Liver (tissue), 9 donors: ENCODE results near the gene AMBN. TPM values are rescaled to one million over a fixed set of nuclear protein-coding genes. Genes with fewer than 3 reads are reported as not detected.

Experiments used
- DNase-seq: peaks from one replicate; pipeline ENCODE4 v3.0.0-alpha.2; 2017; ENCODE audit warnings: low spot score
- H3K27ac ChIP-seq, 2 donors: one replicate each; pipeline ENCODE4 v1.7.0; 2013; ENCODE audit warnings: inconsistent platforms in 2 of 2, low read length in 2 of 2, control low read depth in 1 of 2, low read depth in 1 of 2, mild to moderate bottlenecking in 1 of 2
- H3K27me3 ChIP-seq, 4 donors: one replicate each; pipeline versions ENCODE4 v1.6.1 to v1.7.0; 2013; ENCODE audit warnings: low read length in 3 of 4, inconsistent platforms in 1 of 4, mild to moderate bottlenecking in 1 of 4, moderate library complexity in 1 of 4; ENCODE audit not compliant: control insufficient read depth in 4 of 4, insufficient read depth in 4 of 4
- H3K36me3 ChIP-seq, 4 donors: one replicate each; pipeline versions ENCODE4 v1.6.1 to v1.7.0; 2013; ENCODE audit warnings: low read length in 3 of 4, mild to moderate bottlenecking in 3 of 4, low read depth in 1 of 4, moderate library complexity in 1 of 4; ENCODE audit not compliant: control insufficient read depth in 4 of 4, insufficient read depth in 3 of 4
- H3K4me1 ChIP-seq, 4 donors: one replicate each; pipeline versions ENCODE4 v1.6.1 to v1.7.0; 2013; ENCODE audit warnings: low read length in 3 of 4, mild to moderate bottlenecking in 3 of 4, moderate library complexity in 1 of 4; ENCODE audit not compliant: control insufficient read depth in 4 of 4, insufficient read depth in 4 of 4
- H3K4me3 ChIP-seq, 3 donors: one replicate each; pipeline versions ENCODE4 v1.6.1 to v1.7.0; 2013; ENCODE audit warnings: low read length in 3 of 3, control low read depth in 1 of 3, low read depth in 1 of 3, mild to moderate bottlenecking in 1 of 3
- H3K9ac ChIP-seq, 2 donors: one replicate each; pipeline ENCODE4 v1.7.0; 2013; ENCODE audit warnings: low read length in 2 of 2, mild to moderate bottlenecking in 2 of 2, moderate library complexity in 2 of 2, control low read depth in 1 of 2, low read depth in 1 of 2
- H3K9me3 ChIP-seq, 4 donors: one replicate each; pipeline versions ENCODE4 v1.6.1 to v1.7.0; 2013; ENCODE audit warnings: low read length in 3 of 4; ENCODE audit not compliant: control insufficient read depth in 4 of 4
- ATF3 ChIP-seq: IDR thresholded peaks from 2 replicates; pipeline ENCODE4 v1.6.1; 2016; ENCODE audit warnings: antibody characterized with exemption
- FOXA1 ChIP-seq: IDR thresholded peaks from 2 replicates; pipeline ENCODE4 v1.6.1; 2016; ENCODE audit warnings: antibody characterized with exemption
- FOXA2 ChIP-seq: IDR thresholded peaks from 2 replicates; pipeline ENCODE4 v1.6.1; 2016; ENCODE audit warnings: antibody characterized with exemption
- GABPA ChIP-seq, 2 donors: IDR thresholded peaks in 1 of 2; conservative IDR thresholded peaks in 1 of 2; 2 replicates each; pipeline ENCODE4 v1.6.1; 2016; ENCODE audit warnings: antibody characterized with exemption in 2 of 2, mild to moderate bottlenecking in 1 of 2, moderate library complexity in 1 of 2
- HNF4A ChIP-seq, 2 donors: conservative IDR thresholded peaks; 2 replicates each; pipeline ENCODE4 v1.6.1; 2016; ENCODE audit warnings: antibody characterized with exemption in 2 of 2, mild to moderate bottlenecking in 2 of 2
- HNF4G ChIP-seq: IDR thresholded peaks from 2 replicates; pipeline ENCODE4 v1.6.1; 2016; ENCODE audit warnings: antibody characterized with exemption
- NR2F2 ChIP-seq: IDR thresholded peaks from 2 replicates; pipeline ENCODE4 v1.6.1; 2016; ENCODE audit warnings: antibody characterized with exemption
- RXRA ChIP-seq, 2 donors: IDR thresholded peaks; 2 replicates each; pipeline ENCODE4 v1.6.1; 2017 to 2018; ENCODE audit warnings: antibody characterized with exemption in 2 of 2, mild to moderate bottlenecking in 1 of 2
- SP1 ChIP-seq: IDR thresholded peaks from 2 replicates; pipeline ENCODE4 v1.6.1; 2018; ENCODE audit warnings: antibody characterized with exemption, mild to moderate bottlenecking
- TAF1 ChIP-seq: conservative IDR thresholded peaks from 2 replicates; pipeline ENCODE4 v1.6.1; 2016; ENCODE audit warnings: antibody characterized with exemption, mild to moderate bottlenecking
- YY1 ChIP-seq: IDR thresholded peaks from 2 replicates; pipeline ENCODE4 v1.6.1; 2016; ENCODE audit warnings: antibody characterized with exemption, mild to moderate bottlenecking
- ZBTB33 ChIP-seq: IDR thresholded peaks from 2 replicates; pipeline ENCODE4 v1.6.1; 2016; ENCODE audit warnings: antibody characterized with exemption
- WGBS: extraction: QIAGEN DNeasy Blood & Tissue Kit; methylation state at CpG from one replicate; pipeline ENCODE4 v1.1.7; 2013; 5-methylcytosine and 5-hydroxymethylcytosine counted together
- polyA plus RNA-seq, 2 donors: library from polyadenylated mRNA; stranded (reverse) in 1 of 2; unstranded in 1 of 2; fragments of 200-250 nt in 1 of 2; fragments of >200 nt in 1 of 2; fragmentation: Nextera tagmentation in 1 of 2; extraction: Ambion mirVana in 1 of 2; gene quantifications; one replicate each; pipeline versions ENCODE4 v1.2.1 to v1.2.3, GENCODE V29; 2013 to 2015
- total RNA-seq, 2 donors: library from RNA; depleted of rRNA; stranded (reverse); fragments of >200 nt; gene quantifications; one replicate each; pipeline ENCODE4 v1.2.3, GENCODE V29; 2014
- TF ChIP-seq, protein P1 (sequence below): IDR thresholded peaks from 2 replicates; pipeline ENCODE4 v1.6.1; 2016; ENCODE audit warnings: antibody characterized with exemption
- TF ChIP-seq, protein P2 (sequence below): IDR thresholded peaks from 2 replicates; pipeline ENCODE4 v1.6.1; 2016; ENCODE audit warnings: antibody characterized with exemption, mild to moderate bottlenecking
- donor health status: healthy.
- donor health status: healthy.
- donor health status: healthy.
- donor health status: healthy.
- donor health status: healthy.

The AMBN gene
- total and polyA plus RNA-seq, 4 donors, result not detected

- Histone ChIP-seq H3K4me3 (no peak overlapping the region), H3K9me3 (no peaks in the 10 kb centered on the region), H3K27ac (no peak overlapping the region), H3K4me1 (peaks cover 0 to 16% (median 3%) of the 10 kb centered on the region in 4 donors), H3K9ac (no peak overlapping the region), H3K27me3 (no peaks in the 10 kb centered on the region), H3K36me3 (no peaks in the 10 kb centered on the region)
- TF ChIP-seq HNF4A (conservative IDR thresholded peaks at IDR 0.05), result peak in 1 of 2 donors; percentile 6
- no peak for TF ChIP-seq FOXA1
- no peak for DNase-seq
- 52% methylated on average over 5 of the region's 5 CpGs for WGBS
Measured at GRCh38 chr4:70634482-70634881, 42.4 kb downstream of the AMBN start.

DNA sequence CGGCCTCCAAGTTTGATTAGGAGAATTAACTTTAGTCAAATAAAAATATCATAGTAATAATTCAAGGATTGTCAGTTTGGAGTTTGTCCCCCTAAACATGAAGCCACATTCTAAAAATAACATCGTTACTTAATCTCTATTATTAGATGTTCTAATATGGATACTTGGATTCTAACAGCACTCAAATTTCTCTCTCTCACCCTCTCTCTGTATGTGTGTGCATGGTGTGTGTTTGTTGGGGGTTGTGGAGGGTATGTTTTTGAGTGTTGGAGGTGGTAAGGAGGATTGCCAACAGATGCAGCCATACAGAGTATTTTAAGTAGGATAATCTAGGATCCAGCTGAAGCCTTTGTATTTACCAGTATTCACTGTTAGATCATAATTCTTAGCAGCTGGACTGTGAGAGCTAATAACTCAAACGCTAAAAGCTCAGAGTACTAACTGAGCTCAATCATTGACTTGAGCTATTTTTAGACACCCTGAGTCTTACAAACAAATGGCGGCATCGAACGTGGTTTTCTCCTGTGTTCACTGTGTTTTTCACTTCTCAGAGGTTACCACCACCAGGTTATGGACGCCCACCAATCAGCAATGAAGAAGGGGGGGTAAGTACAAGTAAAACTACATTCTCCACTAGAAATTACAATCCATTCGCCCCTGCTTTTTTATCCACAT is 45.3 kb downstream of the AMBN start:
- WGBS, result 35% methylated on average over 8 of the region's 8 CpGs
- H3K4me1 ChIP-seq, result peaks cover 0 to 16% (median 3%) of the 10 kb centered on the region in 4 donors
- H3K4me3 ChIP-seq, result peak overlapping the region; percentile 14 to 42 (median 38)
- H3K36me3 ChIP-seq, result no peaks in the 10 kb centered on the region
- TF ChIP-seq FOXA2 (no peak), TAF1 (no peak), YY1 (peak; percentile 78), FOXA1 (no peak), GABPA (IDR thresholded peaks at IDR 0.05 in 1 of 2, conservative IDR thresholded peaks at IDR 0.05 in 1 of 2) (no peak), RXRA (IDR thresholded peaks at IDR 0.05) (no peak), ZBTB33 (no peak), NR2F2 (no peak), ATF3 (no peak), HNF4A (conservative IDR thresholded peaks at IDR 0.05) (peak; percentile 11 to 21), SP1 (peak; percentile 40), HNF4G (no peak)
- TF ChIP-seq, protein P1, sequence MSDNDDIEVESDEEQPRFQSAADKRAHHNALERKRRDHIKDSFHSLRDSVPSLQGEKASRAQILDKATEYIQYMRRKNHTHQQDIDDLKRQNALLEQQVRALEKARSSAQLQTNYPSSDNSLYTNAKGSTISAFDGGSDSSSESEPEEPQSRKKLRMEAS, result no peak
- TF ChIP-seq, protein P2, sequence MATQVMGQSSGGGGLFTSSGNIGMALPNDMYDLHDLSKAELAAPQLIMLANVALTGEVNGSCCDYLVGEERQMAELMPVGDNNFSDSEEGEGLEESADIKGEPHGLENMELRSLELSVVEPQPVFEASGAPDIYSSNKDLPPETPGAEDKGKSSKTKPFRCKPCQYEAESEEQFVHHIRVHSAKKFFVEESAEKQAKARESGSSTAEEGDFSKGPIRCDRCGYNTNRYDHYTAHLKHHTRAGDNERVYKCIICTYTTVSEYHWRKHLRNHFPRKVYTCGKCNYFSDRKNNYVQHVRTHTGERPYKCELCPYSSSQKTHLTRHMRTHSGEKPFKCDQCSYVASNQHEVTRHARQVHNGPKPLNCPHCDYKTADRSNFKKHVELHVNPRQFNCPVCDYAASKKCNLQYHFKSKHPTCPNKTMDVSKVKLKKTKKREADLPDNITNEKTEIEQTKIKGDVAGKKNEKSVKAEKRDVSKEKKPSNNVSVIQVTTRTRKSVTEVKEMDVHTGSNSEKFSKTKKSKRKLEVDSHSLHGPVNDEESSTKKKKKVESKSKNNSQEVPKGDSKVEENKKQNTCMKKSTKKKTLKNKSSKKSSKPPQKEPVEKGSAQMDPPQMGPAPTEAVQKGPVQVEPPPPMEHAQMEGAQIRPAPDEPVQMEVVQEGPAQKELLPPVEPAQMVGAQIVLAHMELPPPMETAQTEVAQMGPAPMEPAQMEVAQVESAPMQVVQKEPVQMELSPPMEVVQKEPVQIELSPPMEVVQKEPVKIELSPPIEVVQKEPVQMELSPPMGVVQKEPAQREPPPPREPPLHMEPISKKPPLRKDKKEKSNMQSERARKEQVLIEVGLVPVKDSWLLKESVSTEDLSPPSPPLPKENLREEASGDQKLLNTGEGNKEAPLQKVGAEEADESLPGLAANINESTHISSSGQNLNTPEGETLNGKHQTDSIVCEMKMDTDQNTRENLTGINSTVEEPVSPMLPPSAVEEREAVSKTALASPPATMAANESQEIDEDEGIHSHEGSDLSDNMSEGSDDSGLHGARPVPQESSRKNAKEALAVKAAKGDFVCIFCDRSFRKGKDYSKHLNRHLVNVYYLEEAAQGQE, result no peak
- peak overlapping the region in 1 of 2 donors; percentile 37 for H3K9ac ChIP-seq
- DNase-seq, result no peak
- H3K27ac ChIP-seq, result no peak overlapping the region
- no peaks in the 10 kb centered on the region for H3K27me3 ChIP-seq
- H3K9me3 ChIP-seq, result no peaks in the 10 kb centered on the region
